Cardiac muscle cell (in vitro differentiated cells and primary cell): ENCODE measurements around the gene CTSH. TPM values are rescaled to one million over a fixed set of nuclear protein-coding genes. Genes with fewer than 3 reads are reported as not detected.

Experiments used
- DNase-seq, 2 donors: peaks; one replicate each; pipeline versions ENCODE4 v3.0.0 to v3.0.0-alpha.2; 2010 to 2017; ENCODE audit warnings: low read depth in 1 of 2, low spot score in 1 of 2
- H3K27ac ChIP-seq: fragments of 200-600 bp; sonication (generic); 2 replicates; pipeline ENCODE4 v1.5.1; 2016
- H3K27me3 ChIP-seq: fragments of 200-600 bp; sonication (generic); 2 replicates; pipeline ENCODE4 v1.6.0; 2016; ENCODE audit warnings: control low read depth
- H3K36me3 ChIP-seq: fragments of 200-600 bp; sonication (generic); 2 replicates; pipeline ENCODE4 v1.5.1; 2016; ENCODE audit warnings: control low read depth
- H3K4me1 ChIP-seq: fragments of 200-600 bp; sonication (generic); 2 replicates; pipeline ENCODE4 v1.8.1; 2017; ENCODE audit warnings: low read depth, mild to moderate bottlenecking, mixed run types
- H3K4me3 ChIP-seq: fragments of 200-600 bp; sonication (generic); 2 replicates; pipeline ENCODE4 v1.5.1; 2016; ENCODE audit warnings: mild to moderate bottlenecking
- H3K9me3 ChIP-seq: fragments of 200-600 bp; sonication (generic); 2 replicates; pipeline ENCODE4 v1.5.1; 2017; ENCODE audit warnings: low read depth, mild to moderate bottlenecking, control low read depth
- CTCF ChIP-seq: IDR thresholded peaks from 2 replicates; pipeline ENCODE4 v1.5.1; 2012; ENCODE audit warnings: low read depth, mild to moderate bottlenecking, low read length
- polyA plus RNA-seq: library from polyadenylated mRNA; unstranded; fragments of >200 nt; fragmentation: Nextera tagmentation; extraction: Ambion mirVana; gene quantifications from 2 replicates; pipeline ENCODE4 v1.2.1, GENCODE V29; 2016
- total RNA-seq: library from RNA; depleted of rRNA; stranded (reverse); fragments of >200 nt; gene quantifications from 2 replicates; pipeline ENCODE4 v1.2.3, GENCODE V29; 2016

CTSH gene
- total and polyA plus RNA-seq, 2 experiments from 2014 or later: 24.1 to 26.5 TPM

- H3K36me3 ChIP-seq: no peaks in the 10 kb centered on the region
- peak; percentile 46 for TF ChIP-seq CTCF
- H3K27ac ChIP-seq: no peak overlapping the region
- peak in 1 of 2 donors; percentile 71 for DNase-seq
- H3K27me3 ChIP-seq: no peaks in the 10 kb centered on the region
- no peak overlapping the region for H3K4me3 ChIP-seq
- H3K4me1 ChIP-seq: no peaks in the 10 kb centered on the region
- H3K9me3 ChIP-seq: no peaks in the 10 kb centered on the region
Measured at GRCh38 chr15:78950902-78951840, 6.3 kb upstream of the CTSH start.

GRCh38 chr15:78950343-78950742 is 5.5 kb upstream of the CTSH start:
- Histone ChIP-seq H3K36me3 (no peaks in the 10 kb centered on the region), H3K9me3 (no peaks in the 10 kb centered on the region), H3K4me3 (no peak overlapping the region), H3K27ac (no peak overlapping the region), H3K27me3 (no peaks in the 10 kb centered on the region), H3K4me1 (no peaks in the 10 kb centered on the region)
- no peak for DNase-seq
- no peak for TF ChIP-seq CTCF

GRCh38 chr15:78949461-78949860 is 4.6 kb upstream of the CTSH start:
- Histone ChIP-seq H3K4me3 (no peak overlapping the region), H3K9me3 (no peaks in the 10 kb centered on the region), H3K27ac (no peak overlapping the region), H3K4me1 (no peaks in the 10 kb centered on the region), H3K27me3 (no peaks in the 10 kb centered on the region), H3K36me3 (no peaks in the 10 kb centered on the region)
- TF ChIP-seq CTCF: no peak
- DNase-seq: no peak

- no peaks in the 10 kb centered on the region for H3K4me1 ChIP-seq
- H3K9me3 ChIP-seq: no peaks in the 10 kb centered on the region
- no peak overlapping the region for H3K27ac ChIP-seq
- peaks cover 18% of the 10 kb centered on the region for H3K27me3 ChIP-seq
- no peak for DNase-seq
- TF ChIP-seq CTCF: no peak
- no peak overlapping the region for H3K4me3 ChIP-seq
- no peaks in the 10 kb centered on the region for H3K36me3 ChIP-seq
Measured at GRCh38 chr15:78947506-78947905, 2.7 kb upstream of the CTSH start.

GRCh38 chr15:78946493-78946892 is 1.6 kb upstream of the CTSH start:
- H3K4me1 ChIP-seq: no peaks in the 10 kb centered on the region
- no peak overlapping the region for H3K27ac ChIP-seq
- DNase-seq: no peak
- peaks cover 19% of the 10 kb centered on the region for H3K27me3 ChIP-seq
- H3K36me3 ChIP-seq: no peaks in the 10 kb centered on the region
- no peak overlapping the region for H3K4me3 ChIP-seq
- H3K9me3 ChIP-seq: no peaks in the 10 kb centered on the region
- TF ChIP-seq CTCF: no peak
